Measurements from ENCODE around the gene CFAP61.
"Not testable (repeated sequence)": the region's sequence is repeated elsewhere in the genome, so short reads cannot be mapped to it uniquely, and the experiment has no call there.

Gene CFAP61, protein sequence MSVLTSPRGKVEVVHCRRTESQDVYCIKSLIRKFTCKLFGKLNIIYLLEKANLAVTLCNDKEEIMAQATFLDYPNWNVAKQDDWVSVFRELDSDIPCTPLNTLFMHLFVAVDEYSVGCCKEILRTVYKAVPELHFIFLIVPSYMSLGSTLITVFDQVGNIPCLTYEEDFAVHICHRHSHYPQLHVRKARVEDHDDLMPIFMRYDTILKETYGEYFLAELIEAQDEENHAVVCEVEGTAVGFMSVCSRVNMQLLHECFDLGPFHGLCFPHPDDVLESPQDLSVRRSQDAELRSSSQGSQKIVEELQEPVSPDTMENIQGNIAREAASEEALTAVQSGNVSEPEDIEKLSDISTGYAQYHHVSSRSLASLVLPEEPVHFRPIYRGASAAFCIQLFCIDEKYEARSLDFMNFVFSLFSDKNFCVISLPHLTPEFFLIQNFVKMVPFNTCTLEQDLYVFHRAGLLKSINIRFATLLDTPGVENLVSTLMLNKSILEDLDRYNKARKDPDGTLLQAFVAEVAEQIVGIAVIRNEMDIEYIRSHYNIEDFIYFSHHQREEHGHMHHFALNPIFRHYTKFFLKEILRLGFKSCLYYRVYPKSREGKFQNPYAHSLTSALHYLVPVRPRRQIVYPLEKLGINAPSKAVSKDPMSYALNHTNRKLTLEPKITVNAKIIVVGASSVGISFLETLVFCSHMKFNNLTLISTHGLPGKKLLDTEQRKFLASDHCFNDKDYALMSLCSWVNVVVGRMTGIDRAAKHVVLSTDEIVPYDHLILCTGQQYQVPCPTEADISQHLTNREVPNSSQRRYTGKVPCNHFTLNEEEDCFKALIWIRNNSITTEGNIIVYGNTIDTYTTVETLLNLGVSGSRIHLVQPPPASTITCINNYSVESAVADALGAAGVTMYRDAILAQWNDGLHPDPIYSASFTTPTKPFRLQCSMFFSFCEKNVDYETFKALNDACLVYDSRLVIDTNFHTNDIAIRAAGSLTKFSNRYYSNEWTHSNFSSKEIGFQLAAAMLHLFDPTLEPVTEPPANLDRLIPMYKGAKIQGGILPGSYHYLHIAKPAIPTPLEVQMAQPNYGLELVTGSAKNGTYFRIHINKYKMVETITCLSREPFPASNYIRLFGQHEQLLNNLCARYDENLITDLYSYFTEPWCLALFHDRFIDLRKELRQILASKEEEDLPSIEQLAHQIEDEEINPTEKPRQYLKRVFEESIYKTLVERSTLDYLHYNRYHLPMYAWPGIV

GRCh38 chr20:20052074-20052970 is at the start of gene CFAP61, which contains the start of gene CRNKL1:
TSS of gene CFAP61 (plus strand) at chr20:20052532. CDS start at chr20:20056654, 4,122 bp downstream.
TSS of gene CRNKL1 (minus strand) at chr20:20052466. CDS start at chr20:20052342, 124 bp downstream.
- DNase-seq, result peak; percentile 97

DNA sequence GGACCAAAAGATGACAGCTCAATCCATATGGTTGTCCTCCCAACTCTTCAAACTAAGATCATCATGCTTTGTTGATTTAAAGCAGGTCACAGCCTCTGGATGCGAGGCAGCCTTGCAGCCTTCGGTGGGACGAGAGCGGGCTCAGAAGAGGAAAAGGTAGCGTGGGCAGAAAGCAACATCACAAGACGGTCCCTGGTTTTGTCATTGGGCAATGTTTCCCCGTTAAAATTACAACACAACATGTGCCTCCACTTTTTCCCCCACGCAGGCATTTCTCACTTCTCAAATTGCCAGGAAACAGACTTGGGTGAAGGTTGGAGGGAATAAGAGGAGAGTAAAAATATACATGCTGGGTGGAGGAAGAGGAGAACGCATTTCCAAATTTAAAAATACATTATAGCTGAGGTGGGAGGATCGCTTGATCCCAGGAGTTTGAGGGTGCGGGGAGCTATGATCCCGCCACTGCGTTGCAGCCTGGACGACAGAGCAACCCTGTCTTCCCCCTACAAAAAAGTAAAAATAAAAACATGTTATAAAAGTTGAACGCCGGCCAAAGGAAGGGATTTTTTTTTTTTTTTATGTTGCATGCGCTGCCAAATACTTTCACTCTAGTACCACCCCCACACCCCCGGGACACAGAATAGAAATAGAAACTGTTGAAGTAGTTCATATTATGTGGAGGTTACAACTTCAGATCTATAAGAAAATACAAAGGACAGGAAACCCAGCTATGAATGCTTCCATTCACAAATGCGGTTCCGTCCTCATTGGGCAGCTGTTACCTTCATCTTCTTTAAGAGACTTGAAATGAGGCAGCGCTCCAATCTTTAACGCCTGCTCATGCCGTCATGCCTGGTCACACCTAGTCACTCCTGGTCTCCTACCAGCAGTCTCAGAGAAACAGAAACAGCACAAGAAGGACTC is 49.0 kb upstream of the CFAP61 start:
- DNase-seq, result peak; percentile 10

DNA sequence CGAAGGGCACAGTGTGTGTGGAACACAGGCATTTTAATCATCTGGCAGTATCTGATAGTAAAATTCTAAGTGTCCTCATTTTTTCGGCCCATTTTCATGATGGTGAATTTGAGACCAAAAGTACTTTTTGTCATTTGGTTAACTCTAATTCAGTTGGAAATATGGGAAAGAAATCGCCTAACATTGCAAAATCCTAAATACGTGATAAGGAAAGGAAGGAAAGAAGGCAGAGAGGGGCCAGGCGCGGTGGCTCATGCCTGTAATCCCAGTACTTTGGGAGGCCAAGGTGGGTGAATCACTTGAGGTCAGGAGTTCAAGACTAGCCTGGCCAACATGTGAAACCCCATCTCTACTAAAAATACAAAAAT is 48.4 kb upstream of the CFAP61 start:
- not testable (repeated sequence) for DNase-seq

GRCh38 chr20:20005342-20005741 is 47.0 kb upstream of the CFAP61 start:
- no peak for DNase-seq

DNA sequence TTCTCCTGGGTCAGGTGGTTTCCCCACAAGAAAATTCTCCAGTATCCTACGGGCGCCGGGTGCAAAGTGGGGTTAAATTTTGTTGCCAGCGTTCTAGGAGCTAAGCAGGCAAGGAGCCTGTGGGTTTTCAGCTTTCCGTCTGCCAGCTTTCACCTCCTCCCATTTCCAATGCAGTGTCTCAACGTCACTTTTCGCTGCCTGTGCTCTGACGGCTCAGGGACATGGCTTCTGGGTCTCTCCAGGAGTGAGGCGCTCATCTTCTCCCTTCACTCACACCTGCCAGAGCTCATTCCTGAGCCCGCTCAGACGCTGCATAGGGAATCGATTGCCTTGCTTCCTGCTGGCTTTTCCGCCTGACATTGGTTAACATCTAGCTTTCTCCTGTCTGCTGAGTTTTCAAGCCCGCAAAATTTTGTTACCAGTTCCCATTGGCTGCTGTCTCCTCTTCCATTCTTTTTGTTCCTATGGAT is 42.5 kb upstream of the CFAP61 start:
- DNase-seq, result no peak

GRCh38 chr20:20010639-20011500 is 41.5 kb upstream of the CFAP61 start:
- DNase-seq, result no peak

- no peak for DNase-seq
Observed at GRCh38 chr20:20012541-20012940, 39.8 kb upstream of the CFAP61 start.

GRCh38 chr20:20014659-20015058 is 37.7 kb upstream of the CFAP61 start:
- peak; percentile 18 for DNase-seq

DNA sequence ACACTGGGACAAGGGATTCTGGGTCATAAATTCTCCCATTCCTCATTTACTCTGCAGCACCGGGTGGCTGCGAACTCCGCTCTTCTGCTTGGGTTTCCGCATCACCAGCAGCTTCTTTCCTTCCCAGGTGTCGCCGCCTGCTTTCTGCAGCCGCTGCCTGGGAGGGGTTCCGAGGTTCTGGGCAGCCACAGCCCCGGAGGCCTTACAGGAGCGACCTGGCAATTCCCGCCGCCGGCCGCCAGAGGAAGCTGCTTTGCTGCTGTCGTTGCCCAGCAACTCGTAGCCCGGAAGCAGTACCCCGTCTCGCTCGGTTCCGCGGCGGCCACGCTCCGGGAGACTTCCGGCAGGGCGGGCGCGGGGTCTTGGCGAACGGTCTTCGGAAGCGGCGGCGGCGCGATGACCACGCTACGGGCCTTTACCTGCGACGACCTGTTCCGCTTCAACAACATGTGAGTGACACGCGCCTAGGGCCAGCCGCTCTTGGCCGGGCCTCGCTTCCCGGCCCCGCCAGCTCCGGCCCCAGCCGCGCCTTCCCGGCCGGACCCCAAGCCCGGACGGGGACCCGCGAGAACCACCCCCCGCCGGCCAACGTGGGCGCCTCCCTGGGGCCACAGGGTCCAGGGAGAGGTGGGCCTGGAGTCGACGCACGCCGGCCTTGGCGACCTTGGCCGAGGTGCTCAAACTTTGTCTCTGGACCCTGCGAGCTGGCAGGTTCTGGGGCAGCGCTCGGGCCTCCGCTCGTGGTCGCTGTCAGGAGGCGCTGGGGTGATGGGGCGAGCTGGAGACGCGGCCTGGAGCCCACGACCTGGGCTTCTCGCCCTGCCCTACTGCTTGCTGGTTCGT is 35.1 kb upstream of the CFAP61 start, which contains the start of gene NAA20:
Gene NAA20, plus strand, starts transcription at position 362 of the 843 bp plus-strand sequence. Its CDS starts 35 bp downstream, at position 397.
- DNase-seq, result peak; percentile 92

GRCh38 chr20:20017844-20018185 is 34.5 kb upstream of the CFAP61 start:
- peak; percentile 16 for DNase-seq

GRCh38 chr20:20018366-20018765 is 34.0 kb upstream of the CFAP61 start:
- no peak for DNase-seq

DNA sequence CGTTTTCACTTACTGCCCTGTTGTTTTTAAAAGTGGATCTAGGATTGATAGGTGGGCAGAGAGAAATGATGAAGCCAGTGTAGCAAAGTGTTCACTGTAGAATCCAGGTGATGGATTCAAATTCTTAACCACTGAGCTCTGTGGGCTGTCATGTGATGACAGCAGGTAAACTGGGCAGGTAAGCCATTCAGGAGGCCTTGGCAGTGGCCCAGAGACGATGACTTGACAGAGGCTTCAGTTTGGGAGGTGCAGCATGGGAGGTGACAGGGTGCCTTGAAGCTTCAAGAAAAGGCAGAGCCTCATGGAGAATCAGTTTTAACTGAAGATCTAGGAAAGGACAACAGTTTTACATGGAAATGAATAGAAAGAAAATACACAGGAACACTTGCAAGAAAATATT is 33.2 kb upstream of the CFAP61 start:
- no peak for DNase-seq

DNA sequence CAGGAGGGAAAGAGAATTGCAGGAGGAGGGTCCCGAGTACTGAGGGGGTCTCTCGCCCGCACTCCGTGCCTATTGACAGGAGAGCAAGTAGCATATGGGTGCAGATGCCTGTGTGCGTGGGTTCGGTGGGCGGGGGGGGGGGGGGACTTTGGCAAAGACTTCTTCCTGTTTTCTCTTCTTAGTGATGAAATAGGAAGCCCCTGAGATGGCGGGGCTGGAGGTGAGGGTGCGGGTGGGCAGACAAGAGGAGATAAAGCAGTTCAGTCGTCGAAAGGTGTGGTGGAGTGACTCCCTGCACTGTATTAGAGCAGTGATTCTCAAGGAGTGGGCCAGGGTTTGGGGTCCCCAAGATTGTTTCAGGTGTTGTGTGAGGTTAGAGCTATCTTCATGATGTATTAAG is 31.4 kb upstream of the CFAP61 start:
- no peak for DNase-seq

DNA sequence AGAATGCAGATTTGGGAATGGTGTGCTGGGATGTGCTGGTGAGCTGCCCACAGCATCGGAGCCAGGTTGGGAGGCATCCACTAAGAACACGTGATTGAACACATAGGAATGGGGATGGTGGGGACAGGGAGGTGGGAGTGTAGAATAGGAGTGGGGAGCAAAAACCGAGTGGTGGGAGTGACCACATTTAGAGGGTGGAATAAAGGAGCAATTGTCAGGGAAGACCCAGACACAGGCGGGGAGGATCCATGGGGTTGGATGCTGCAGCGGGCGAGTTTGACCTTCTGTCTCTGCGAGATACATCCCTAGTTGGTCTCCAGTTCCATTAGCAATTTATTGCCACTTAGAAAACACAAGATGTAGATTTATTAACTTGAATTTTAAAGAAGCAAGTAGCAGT is 30.5 kb upstream of the CFAP61 start:
- DNase-seq, result no peak

GRCh38 chr20:20022498-20022897 is 29.8 kb upstream of the CFAP61 start:
- DNase-seq, result peak; percentile 21

DNA sequence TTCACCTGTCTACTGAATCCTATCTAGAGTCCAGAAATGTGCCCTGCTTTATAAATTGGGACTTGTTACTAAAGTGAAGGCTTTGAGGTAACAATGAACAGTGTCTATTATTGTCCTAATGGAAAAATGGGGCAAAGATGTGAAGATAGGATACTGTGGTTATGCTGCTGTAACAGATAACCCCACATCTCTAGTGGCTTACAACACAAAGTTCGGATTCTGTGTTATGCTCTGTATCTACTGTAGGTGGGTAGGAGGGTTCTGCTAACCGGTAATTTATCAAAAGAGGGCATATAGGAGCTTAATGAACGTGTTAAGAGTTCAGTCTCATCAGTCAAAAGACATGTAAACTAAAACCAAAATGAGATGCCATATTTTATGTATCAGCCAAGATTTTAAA is 28.9 kb upstream of the CFAP61 start:
- DNase-seq, result no peak

DNA sequence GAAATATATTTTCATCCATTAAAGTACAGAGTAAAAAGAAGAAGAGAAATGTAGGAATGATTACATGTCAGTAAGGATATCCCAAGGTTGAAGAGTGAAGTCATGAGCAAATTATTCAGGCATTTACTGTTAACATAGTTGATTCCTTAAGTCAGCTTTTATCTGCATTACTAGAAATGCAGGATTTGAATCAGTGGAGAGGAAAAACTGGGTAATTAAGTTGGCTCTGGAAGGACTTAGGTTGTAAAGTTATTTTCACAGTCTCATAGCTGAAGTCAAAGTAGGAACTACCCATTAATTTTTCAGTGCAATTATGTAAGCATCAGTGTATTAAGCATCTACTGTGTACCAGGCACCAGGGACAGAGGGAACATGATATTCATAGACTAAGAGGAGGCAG is 27.4 kb upstream of the CFAP61 start:
- no peak for DNase-seq

- DNase-seq, result no peak
Observed at GRCh38 chr20:20027284-20027683, 25.0 kb upstream of the CFAP61 start.

DNA sequence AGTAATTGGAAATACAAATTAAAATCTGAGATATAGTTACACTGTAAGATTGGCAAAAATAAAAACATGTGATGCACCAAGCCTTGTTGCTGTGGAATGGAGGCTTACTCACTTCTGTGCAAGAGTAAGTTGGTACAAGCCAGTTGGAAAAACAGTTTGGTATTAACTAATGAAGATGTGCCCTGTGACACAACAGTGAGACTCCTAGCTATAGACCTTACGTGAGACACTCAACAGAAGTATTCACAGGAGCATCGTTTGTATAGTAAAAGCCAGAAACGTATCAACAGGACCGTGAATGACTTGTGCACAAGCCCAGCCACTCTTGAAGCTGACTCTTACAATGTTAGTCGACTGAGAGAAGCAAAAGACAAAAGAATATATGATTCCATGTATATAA is 20.5 kb upstream of the CFAP61 start:
- DNase-seq, result no peak

All from activated naive CD4-positive, alpha-beta T cell treated with Interleukin-2 at 50 U/mL for 16 hours (primary cell).